ENCODE measurements around the gene PPP2R2C.

DNA sequence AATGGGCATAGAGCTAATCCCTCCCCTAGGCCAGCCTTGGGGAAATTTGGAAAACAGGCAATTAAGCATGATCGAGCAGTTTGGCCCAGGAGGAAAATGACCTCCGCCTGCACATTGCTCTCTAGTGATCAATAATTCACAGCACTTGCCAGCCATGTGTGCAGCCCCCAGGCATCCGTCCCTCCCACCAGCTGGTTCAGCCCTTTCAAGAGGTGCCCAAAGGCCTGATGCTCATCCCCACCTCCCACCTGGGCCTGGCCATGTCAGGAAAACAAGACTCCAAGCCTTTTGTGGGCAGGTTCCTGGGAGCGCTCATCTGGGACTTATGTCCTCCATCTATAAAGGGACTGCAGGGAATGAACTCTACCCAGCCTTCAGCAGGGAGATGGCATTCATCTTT is 17.5 kb upstream of the PPP2R2C start:
- TF ChIP-seq, protein P1, sequence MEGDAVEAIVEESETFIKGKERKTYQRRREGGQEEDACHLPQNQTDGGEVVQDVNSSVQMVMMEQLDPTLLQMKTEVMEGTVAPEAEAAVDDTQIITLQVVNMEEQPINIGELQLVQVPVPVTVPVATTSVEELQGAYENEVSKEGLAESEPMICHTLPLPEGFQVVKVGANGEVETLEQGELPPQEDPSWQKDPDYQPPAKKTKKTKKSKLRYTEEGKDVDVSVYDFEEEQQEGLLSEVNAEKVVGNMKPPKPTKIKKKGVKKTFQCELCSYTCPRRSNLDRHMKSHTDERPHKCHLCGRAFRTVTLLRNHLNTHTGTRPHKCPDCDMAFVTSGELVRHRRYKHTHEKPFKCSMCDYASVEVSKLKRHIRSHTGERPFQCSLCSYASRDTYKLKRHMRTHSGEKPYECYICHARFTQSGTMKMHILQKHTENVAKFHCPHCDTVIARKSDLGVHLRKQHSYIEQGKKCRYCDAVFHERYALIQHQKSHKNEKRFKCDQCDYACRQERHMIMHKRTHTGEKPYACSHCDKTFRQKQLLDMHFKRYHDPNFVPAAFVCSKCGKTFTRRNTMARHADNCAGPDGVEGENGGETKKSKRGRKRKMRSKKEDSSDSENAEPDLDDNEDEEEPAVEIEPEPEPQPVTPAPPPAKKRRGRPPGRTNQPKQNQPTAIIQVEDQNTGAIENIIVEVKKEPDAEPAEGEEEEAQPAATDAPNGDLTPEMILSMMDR (conservative IDR thresholded peaks at IDR 0.05 in 1 of 2, IDR thresholded peaks at IDR 0.05 in 1 of 2; ENCODE audit: extremely low read depth in 1 of 2, insufficient read depth in 1 of 2, low read depth in 1 of 2, low read length in 2 of 2): no peak
- TF ChIP-seq EZH2 (IDR thresholded peaks at IDR 0.05; ENCODE audit: borderline replicate concordance, low read length): no peak

Measured in mammary epithelial cell (primary cell).